Osteocyte (in vitro differentiated cells): ENCODE data around the gene INO80C. TPM values are rescaled to one million over a fixed set of nuclear protein-coding genes. Genes with fewer than 3 reads are reported as not detected.

ENCODE experiments used
- DNase-seq: peaks from one replicate; pipeline ENCODE4 v3.0.0; 2021; ENCODE audit warnings: mixed read lengths; ENCODE audit not compliant: unreplicated experiment; ENCODE audit errors: extremely low spot score
- H3K27ac Mint-ChIP-seq: one replicate; pipeline ENCODE4 v1.8.0; 2021; ENCODE audit warnings: mild to moderate bottlenecking, mixed read lengths; ENCODE audit not compliant: unreplicated experiment
- H3K27me3 Mint-ChIP-seq: one replicate; pipeline ENCODE4 v1.8.0; 2021; ENCODE audit warnings: mixed read lengths; ENCODE audit not compliant: unreplicated experiment
- H3K36me3 Mint-ChIP-seq: one replicate; pipeline ENCODE4 v1.8.0; 2021; ENCODE audit warnings: mixed read lengths; ENCODE audit not compliant: unreplicated experiment
- H3K4me1 Mint-ChIP-seq: one replicate; pipeline ENCODE4 v1.8.0; 2021; ENCODE audit warnings: mixed read lengths; ENCODE audit not compliant: unreplicated experiment
- H3K4me3 Mint-ChIP-seq: one replicate; pipeline ENCODE4 v1.8.0; 2021; ENCODE audit warnings: mild to moderate bottlenecking, moderate library complexity, mixed read lengths; ENCODE audit not compliant: unreplicated experiment
- H3K9me3 Mint-ChIP-seq: one replicate; pipeline ENCODE4 v1.8.0; 2021; ENCODE audit warnings: mixed read lengths; ENCODE audit not compliant: unreplicated experiment
- CTCF ChIP-seq: fragments of 200-600 bp; sonication (generic); IDR thresholded peaks from 2 replicates; pipeline ENCODE4 v1.5.0; 2021; ENCODE audit warnings: antibody characterized with exemption, mild to moderate bottlenecking, moderate library complexity
- total RNA-seq: library from RNA; stranded (reverse); gene quantifications from 2 replicates; pipeline ENCODE4 v1.2.1, GENCODE V29; 2021

Gene INO80C
- total RNA-seq, 1 donor from 2014 or later = 30.2 TPM

GRCh38 chr18:35533916-35534405 is 36.2 kb upstream of the INO80C start:
- Mint-ChIP-seq H3K36me3 (peaks cover 19% of the 10 kb centered on the region), H3K4me1 (peaks cover 19% of the 10 kb centered on the region), H3K27ac (peak overlapping the region; percentile 68), H3K9me3 (peaks cover 32% of the 10 kb centered on the region), H3K27me3 (no peaks in the 10 kb centered on the region), H3K4me3 (no peak overlapping the region)
- TF ChIP-seq CTCF = no peak
- DNase-seq = no peak

- DNase-seq = no peak
- peaks cover 14% of the 10 kb centered on the region for H3K36me3 Mint-ChIP-seq
- TF ChIP-seq CTCF = no peak
- H3K4me1 Mint-ChIP-seq = peaks cover 32% of the 10 kb centered on the region
- H3K4me3 Mint-ChIP-seq = no peak overlapping the region
- no peaks in the 10 kb centered on the region for H3K27me3 Mint-ChIP-seq
- peaks cover 32% of the 10 kb centered on the region for H3K9me3 Mint-ChIP-seq
- H3K27ac Mint-ChIP-seq = no peak overlapping the region
Observed at GRCh38 chr18:35528749-35529274, 31.1 kb upstream of the INO80C start.

- no peak for TF ChIP-seq CTCF
- Mint-ChIP-seq H3K36me3 (peaks cover 10% of the 10 kb centered on the region), H3K4me1 (peaks cover 32% of the 10 kb centered on the region), H3K27me3 (no peaks in the 10 kb centered on the region), H3K4me3 (no peak overlapping the region), H3K9me3 (peaks cover 27% of the 10 kb centered on the region), H3K27ac (no peak overlapping the region)
- DNase-seq = no peak
Observed at GRCh38 chr18:35526495-35527059, 28.8 kb upstream of the INO80C start.

GRCh38 chr18:35525795-35526494 is 28.2 kb upstream of the INO80C start:
- H3K4me3 Mint-ChIP-seq = peak overlapping the region; percentile 29
- TF ChIP-seq CTCF = no peak
- H3K36me3 Mint-ChIP-seq = peaks cover 3% of the 10 kb centered on the region
- peaks cover 32% of the 10 kb centered on the region for H3K4me1 Mint-ChIP-seq
- no peak for DNase-seq
- H3K27ac Mint-ChIP-seq = no peak overlapping the region
- H3K27me3 Mint-ChIP-seq = no peaks in the 10 kb centered on the region
- peaks cover 23% of the 10 kb centered on the region for H3K9me3 Mint-ChIP-seq

- TF ChIP-seq CTCF = no peak
- H3K4me1 Mint-ChIP-seq = peaks cover 34% of the 10 kb centered on the region
- H3K4me3 Mint-ChIP-seq = no peak overlapping the region
- DNase-seq = peak; percentile 67
- peaks cover 10% of the 10 kb centered on the region for H3K9me3 Mint-ChIP-seq
- H3K27me3 Mint-ChIP-seq = no peaks in the 10 kb centered on the region
- H3K36me3 Mint-ChIP-seq = no peaks in the 10 kb centered on the region
- peak overlapping the region; percentile 63 for H3K27ac Mint-ChIP-seq
Observed at GRCh38 chr18:35524226-35524625, 26.5 kb upstream of the INO80C start.
